ENCODE data around the gene WIPF1.

Gene WIPF1

DNA sequence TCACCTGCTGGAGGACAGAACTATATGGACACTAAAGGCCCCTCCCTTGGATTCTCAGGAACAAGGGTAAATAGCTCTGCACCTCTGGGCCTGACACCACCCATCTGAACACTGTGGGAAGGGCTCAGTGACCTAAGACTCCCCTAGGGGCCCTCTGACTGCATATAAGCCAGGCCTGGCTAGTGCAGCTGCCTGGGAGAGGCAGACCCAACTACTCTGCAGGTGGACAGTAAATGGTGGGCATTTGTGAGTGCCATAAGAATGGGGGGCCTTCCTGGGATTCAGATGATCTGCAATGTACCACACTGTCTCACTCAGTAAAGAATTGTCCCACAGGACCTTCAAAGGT lies 11.2 kb upstream of the WIPF1 start:
- Histone ChIP-seq H3K4me1 (ENCODE audit: control insufficient read depth, insufficient read depth, low read length) (peaks cover 32% of the 10 kb centered on the region), H3K36me3 (ENCODE audit: control insufficient read depth in 2 of 2, insufficient read depth in 2 of 2, low read length in 2 of 2) (no peaks in the 10 kb centered on the region), H3K4me3 (ENCODE audit: low read length in 2 of 2) (no peak overlapping the region), H3K27ac (ENCODE audit: low read length) (peak overlapping the region; percentile 37), H3K9ac (ENCODE audit: low read length in 2 of 2) (no peak overlapping the region), H3K27me3 (ENCODE audit: control insufficient read depth in 1 of 2, insufficient read depth in 2 of 2, low read length in 2 of 2) (no peaks in the 10 kb centered on the region), H3K9me3 (ENCODE audit: control insufficient read depth in 2 of 2, low read length in 2 of 2) (no peaks in the 10 kb centered on the region)

DNA sequence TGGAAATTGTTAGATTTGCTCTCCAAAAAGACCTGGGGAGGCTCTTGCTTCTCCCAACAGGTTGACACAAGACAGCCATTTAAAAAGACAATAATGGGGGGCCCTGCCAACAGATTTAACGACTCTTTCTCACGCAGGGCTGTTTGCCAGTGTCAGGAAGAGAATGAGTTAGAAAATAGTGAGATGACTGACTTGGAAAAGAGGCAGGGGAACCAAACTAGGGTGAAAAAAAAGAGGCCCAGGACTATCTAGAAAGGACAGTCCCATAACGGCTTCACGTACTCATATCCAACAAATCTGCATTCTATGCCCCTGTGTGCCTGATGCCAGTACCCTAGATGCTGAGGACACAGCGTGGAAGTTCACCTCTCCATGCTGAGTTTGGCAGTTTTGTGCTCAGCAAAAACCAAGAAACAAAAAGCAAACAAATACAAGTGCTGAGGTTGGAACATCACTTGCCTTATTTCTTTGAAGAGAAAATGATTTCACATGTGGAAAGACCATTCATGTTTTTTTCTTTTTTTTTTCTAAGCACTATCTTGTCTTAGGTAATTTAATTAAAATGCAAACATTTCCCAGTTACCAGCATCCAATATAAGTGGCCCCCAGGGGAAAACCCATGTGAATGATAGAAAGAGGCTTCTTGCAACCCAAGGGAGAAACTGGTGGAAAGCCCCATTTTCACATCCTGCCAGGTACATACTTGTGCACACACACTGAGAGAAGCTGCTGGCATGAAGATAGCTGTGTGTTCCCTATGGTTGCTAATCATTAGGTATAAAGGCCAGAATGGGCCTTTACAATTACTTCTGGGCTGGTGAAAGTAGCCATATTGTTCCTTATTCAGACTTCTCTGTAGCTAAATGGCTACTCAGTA lies 10.6 kb upstream of the WIPF1 start:
- no peak overlapping the region for H3K9ac ChIP-seq (ENCODE audit: low read length in 2 of 2)
- peaks cover 32% of the 10 kb centered on the region for H3K4me1 ChIP-seq (ENCODE audit: control insufficient read depth, insufficient read depth, low read length)
- no peak overlapping the region for H3K4me3 ChIP-seq (ENCODE audit: low read length in 2 of 2)
- H3K9me3 ChIP-seq (ENCODE audit: control insufficient read depth in 2 of 2, low read length in 2 of 2): no peaks in the 10 kb centered on the region
- H3K36me3 ChIP-seq (ENCODE audit: control insufficient read depth in 2 of 2, insufficient read depth in 2 of 2, low read length in 2 of 2): no peaks in the 10 kb centered on the region
- no peak overlapping the region for H3K27ac ChIP-seq (ENCODE audit: low read length)
- no peaks in the 10 kb centered on the region for H3K27me3 ChIP-seq (ENCODE audit: control insufficient read depth in 1 of 2, insufficient read depth in 2 of 2, low read length in 2 of 2)

DNA sequence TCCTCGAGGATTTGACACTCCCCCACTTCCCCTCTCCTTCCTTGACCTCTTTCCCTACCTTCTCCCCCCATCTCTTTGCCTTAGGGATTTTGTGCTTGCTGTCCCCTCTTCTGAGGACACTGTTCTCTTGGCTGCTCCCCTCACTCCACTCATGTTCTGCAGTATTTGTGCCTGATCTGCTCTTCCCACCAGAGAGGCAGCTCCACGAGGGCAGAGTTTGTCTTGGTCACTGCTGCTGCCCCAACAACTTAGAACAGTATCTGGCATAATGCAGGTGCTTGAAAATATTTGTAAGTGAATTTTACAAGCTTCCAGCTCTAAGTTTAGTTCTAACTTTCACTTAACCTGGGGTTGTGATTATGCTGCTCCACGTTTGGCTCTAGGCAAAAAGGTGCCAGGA lies 10.0 kb upstream of the WIPF1 start:
- Histone ChIP-seq H3K36me3 (ENCODE audit: control insufficient read depth in 2 of 2, insufficient read depth in 2 of 2, low read length in 2 of 2) (no peaks in the 10 kb centered on the region), H3K9me3 (ENCODE audit: control insufficient read depth in 2 of 2, low read length in 2 of 2) (no peaks in the 10 kb centered on the region), H3K4me3 (ENCODE audit: low read length in 2 of 2) (no peak overlapping the region), H3K4me1 (ENCODE audit: control insufficient read depth, insufficient read depth, low read length) (peaks cover 32% of the 10 kb centered on the region), H3K9ac (ENCODE audit: low read length in 2 of 2) (no peak overlapping the region), H3K27ac (ENCODE audit: low read length) (no peak overlapping the region), H3K27me3 (ENCODE audit: control insufficient read depth in 1 of 2, insufficient read depth in 2 of 2, low read length in 2 of 2) (no peaks in the 10 kb centered on the region)

DNA sequence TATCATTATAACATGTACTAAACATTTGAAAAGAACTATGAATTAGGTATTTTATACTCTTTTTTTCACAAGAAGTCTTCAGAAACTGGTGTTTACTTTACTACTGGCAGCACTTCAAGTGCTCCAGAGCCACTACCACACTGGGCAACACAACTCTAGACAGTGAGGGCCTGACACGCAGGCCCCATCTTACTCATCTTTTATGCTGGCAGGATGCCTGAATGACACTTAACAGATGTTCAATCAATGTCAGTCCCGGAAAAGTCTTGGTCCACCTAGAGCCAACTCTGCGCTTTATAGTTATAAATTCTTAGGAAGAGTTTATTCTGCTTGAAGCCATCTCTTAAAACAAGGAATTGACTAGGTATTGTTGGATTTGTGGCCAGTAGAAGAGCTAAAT lies 8.7 kb upstream of the WIPF1 start:
- no peak overlapping the region for H3K4me3 ChIP-seq (ENCODE audit: low read length in 2 of 2)
- H3K9ac ChIP-seq (ENCODE audit: low read length in 2 of 2): no peak overlapping the region
- peak overlapping the region; percentile 42 for H3K27ac ChIP-seq (ENCODE audit: low read length)
- no peaks in the 10 kb centered on the region for H3K27me3 ChIP-seq (ENCODE audit: control insufficient read depth in 1 of 2, insufficient read depth in 2 of 2, low read length in 2 of 2)
- peaks cover 32% of the 10 kb centered on the region for H3K4me1 ChIP-seq (ENCODE audit: control insufficient read depth, insufficient read depth, low read length)
- no peaks in the 10 kb centered on the region for H3K36me3 ChIP-seq (ENCODE audit: control insufficient read depth in 2 of 2, insufficient read depth in 2 of 2, low read length in 2 of 2)
- H3K9me3 ChIP-seq (ENCODE audit: control insufficient read depth in 2 of 2, low read length in 2 of 2): no peaks in the 10 kb centered on the region

DNA sequence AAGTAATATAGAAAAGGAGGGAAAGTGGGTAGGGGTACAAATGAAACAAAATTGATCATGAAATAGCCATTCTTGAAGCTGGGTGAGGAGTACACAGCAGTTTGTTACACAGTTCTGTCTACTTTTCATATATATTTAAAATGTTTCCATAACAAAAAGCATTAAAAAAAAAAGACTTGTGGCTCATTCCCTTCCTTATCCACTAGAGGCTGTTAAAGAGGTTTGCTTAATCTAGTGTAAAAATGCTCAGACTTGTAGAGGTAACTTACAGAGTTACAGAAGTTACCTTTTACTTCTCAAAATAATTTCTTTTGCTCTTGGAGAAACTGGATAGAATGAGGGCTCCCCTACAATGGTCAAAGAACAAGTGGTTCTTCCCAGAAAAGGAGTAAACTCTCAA lies 8.1 kb upstream of the WIPF1 start:
- H3K4me1 ChIP-seq (ENCODE audit: control insufficient read depth, insufficient read depth, low read length): peaks cover 32% of the 10 kb centered on the region
- no peak overlapping the region for H3K4me3 ChIP-seq (ENCODE audit: low read length in 2 of 2)
- H3K36me3 ChIP-seq (ENCODE audit: control insufficient read depth in 2 of 2, insufficient read depth in 2 of 2, low read length in 2 of 2): no peaks in the 10 kb centered on the region
- H3K27me3 ChIP-seq (ENCODE audit: control insufficient read depth in 1 of 2, insufficient read depth in 2 of 2, low read length in 2 of 2): no peaks in the 10 kb centered on the region
- no peak overlapping the region for H3K27ac ChIP-seq (ENCODE audit: low read length)
- H3K9ac ChIP-seq (ENCODE audit: low read length in 2 of 2): no peak overlapping the region
- no peaks in the 10 kb centered on the region for H3K9me3 ChIP-seq (ENCODE audit: control insufficient read depth in 2 of 2, low read length in 2 of 2)

DNA sequence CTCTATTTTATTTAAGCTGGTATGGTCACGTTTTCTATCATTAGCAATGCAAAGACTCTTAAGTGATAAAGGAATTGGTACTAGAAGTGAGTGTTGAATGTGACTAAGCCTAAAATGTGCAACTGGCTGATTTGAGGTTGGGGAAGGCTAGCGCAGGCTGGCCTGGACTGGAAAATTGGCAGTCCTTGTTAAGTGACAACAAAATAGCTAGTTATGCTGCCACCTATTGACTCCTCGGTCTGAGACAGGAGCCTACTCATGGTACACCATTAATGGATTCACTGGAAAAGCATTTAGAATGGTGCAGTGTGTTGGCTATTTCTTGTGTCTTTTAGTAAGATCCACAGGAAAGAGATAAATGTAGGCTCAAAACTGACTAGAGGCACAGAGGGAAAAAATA lies 5.7 kb upstream of the WIPF1 start:
- Histone ChIP-seq H3K9me3 (ENCODE audit: control insufficient read depth in 2 of 2, low read length in 2 of 2) (no peaks in the 10 kb centered on the region), H3K27me3 (ENCODE audit: control insufficient read depth in 1 of 2, insufficient read depth in 2 of 2, low read length in 2 of 2) (no peaks in the 10 kb centered on the region), H3K27ac (ENCODE audit: low read length) (no peak overlapping the region), H3K36me3 (ENCODE audit: control insufficient read depth in 2 of 2, insufficient read depth in 2 of 2, low read length in 2 of 2) (no peaks in the 10 kb centered on the region), H3K4me1 (ENCODE audit: control insufficient read depth, insufficient read depth, low read length) (peaks cover 20% of the 10 kb centered on the region), H3K4me3 (ENCODE audit: low read length in 2 of 2) (no peak overlapping the region), H3K9ac (ENCODE audit: low read length in 2 of 2) (no peak overlapping the region)

DNA sequence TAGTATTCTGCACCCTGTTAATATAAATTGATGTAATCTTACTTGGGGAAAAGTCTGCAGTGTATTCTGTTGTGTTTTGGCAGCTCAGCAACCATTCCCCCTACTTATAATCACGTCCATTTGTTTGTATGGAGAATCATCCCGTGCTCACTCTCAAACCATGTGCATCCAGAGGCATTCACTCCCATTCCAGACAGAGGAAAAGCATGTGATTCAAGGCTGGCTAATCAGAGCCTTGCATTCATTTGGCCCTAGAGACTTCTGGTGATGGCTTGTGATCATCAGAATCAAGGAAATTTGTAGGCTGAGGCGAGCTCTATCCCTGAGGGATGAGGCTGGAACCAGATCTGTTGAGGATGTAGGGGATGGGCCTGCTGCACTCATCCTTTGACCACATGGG lies 5.1 kb upstream of the WIPF1 start:
- H3K9ac ChIP-seq (ENCODE audit: low read length in 2 of 2): no peak overlapping the region
- H3K27ac ChIP-seq (ENCODE audit: low read length): no peak overlapping the region
- H3K4me1 ChIP-seq (ENCODE audit: control insufficient read depth, insufficient read depth, low read length): peaks cover 19% of the 10 kb centered on the region
- H3K36me3 ChIP-seq (ENCODE audit: control insufficient read depth in 2 of 2, insufficient read depth in 2 of 2, low read length in 2 of 2): no peaks in the 10 kb centered on the region
- H3K27me3 ChIP-seq (ENCODE audit: control insufficient read depth in 1 of 2, insufficient read depth in 2 of 2, low read length in 2 of 2): no peaks in the 10 kb centered on the region
- H3K9me3 ChIP-seq (ENCODE audit: control insufficient read depth in 2 of 2, low read length in 2 of 2): no peaks in the 10 kb centered on the region
- no peak overlapping the region for H3K4me3 ChIP-seq (ENCODE audit: low read length in 2 of 2)

DNA sequence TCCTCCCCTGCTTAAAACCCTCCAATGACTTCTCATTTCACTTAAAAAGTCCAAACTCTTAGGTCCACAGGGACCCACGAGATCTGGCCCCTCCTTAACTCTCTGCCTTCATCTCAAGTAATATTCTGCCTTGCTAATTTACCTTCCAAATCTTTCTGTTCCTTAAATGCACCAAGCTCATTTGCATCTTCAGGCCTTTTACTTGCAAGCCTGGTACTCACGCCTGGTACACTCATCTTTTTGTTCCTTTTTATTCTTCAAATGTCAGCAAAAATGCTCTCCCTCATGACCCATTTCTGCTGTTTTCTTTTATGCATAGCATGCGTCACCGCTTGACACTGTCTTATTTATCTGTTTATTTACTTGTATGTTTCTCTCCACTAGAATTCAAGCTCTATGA lies 2.7 kb upstream of the WIPF1 start:
- Histone ChIP-seq H3K9ac (ENCODE audit: low read length in 2 of 2) (no peak overlapping the region), H3K4me3 (ENCODE audit: low read length in 2 of 2) (no peak overlapping the region), H3K9me3 (ENCODE audit: control insufficient read depth in 2 of 2, low read length in 2 of 2) (no peaks in the 10 kb centered on the region), H3K27ac (ENCODE audit: low read length) (no peak overlapping the region), H3K4me1 (ENCODE audit: control insufficient read depth, insufficient read depth, low read length) (peaks cover 6% of the 10 kb centered on the region), H3K36me3 (ENCODE audit: control insufficient read depth in 2 of 2, insufficient read depth in 2 of 2, low read length in 2 of 2) (no peaks in the 10 kb centered on the region), H3K27me3 (ENCODE audit: control insufficient read depth in 1 of 2, insufficient read depth in 2 of 2, low read length in 2 of 2) (no peaks in the 10 kb centered on the region)

DNA sequence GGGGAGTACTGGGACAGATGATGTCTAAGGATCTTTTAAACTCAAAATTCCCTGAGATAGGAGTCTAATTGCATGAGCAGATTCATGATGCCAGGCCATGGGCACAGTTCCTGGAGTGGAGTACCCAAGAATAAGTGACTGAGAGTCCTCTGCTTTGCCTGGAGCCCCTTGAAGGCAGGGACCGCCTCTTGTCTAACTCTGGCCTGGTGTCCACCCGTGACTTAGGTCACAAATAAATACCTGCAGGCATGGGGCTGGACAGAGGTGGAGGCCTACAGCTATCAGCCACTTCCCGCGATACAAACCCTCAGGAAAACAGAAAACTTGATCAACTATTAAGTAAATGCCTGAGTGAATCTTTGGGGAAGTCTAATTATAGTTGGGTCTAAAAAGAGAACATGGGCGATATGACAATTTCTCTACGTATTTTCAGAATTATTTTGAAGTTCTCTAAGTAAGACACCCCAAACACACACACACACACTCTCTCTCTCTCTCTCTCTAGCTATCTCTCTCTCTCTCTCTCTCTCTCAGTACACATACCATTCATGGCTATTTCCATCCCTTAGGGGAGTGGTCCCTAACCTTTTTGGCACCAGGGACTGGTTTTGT lies 1.8 kb upstream of the WIPF1 start:
- no peaks in the 10 kb centered on the region for H3K36me3 ChIP-seq (ENCODE audit: control insufficient read depth in 2 of 2, insufficient read depth in 2 of 2, low read length in 2 of 2)
- no peaks in the 10 kb centered on the region for H3K9me3 ChIP-seq (ENCODE audit: control insufficient read depth in 2 of 2, low read length in 2 of 2)
- no peaks in the 10 kb centered on the region for H3K27me3 ChIP-seq (ENCODE audit: control insufficient read depth in 1 of 2, insufficient read depth in 2 of 2, low read length in 2 of 2)
- no peak overlapping the region for H3K27ac ChIP-seq (ENCODE audit: low read length)
- H3K4me1 ChIP-seq (ENCODE audit: control insufficient read depth, insufficient read depth, low read length): peaks cover 2% of the 10 kb centered on the region
- no peak overlapping the region for H3K4me3 ChIP-seq (ENCODE audit: low read length in 2 of 2)
- no peak overlapping the region for H3K9ac ChIP-seq (ENCODE audit: low read length in 2 of 2)

DNA sequence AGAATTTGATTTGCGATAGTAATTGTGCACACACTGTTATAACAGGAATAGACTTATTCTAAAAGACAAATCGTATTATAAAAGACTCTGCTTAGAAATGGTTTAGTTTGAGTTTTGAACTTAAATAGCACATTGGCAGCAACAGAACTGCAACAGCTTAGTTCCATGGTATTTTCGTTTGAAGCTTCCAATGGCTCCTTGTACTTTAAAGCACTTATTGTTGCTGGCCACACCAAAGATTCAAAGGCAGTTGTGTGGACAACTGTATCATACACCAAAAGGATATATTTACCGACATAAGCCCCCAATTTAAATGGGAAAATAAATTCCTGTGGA lies 627 bp downstream of the WIPF1 start:
- Histone ChIP-seq H3K36me3 (ENCODE audit: control insufficient read depth in 2 of 2, insufficient read depth in 2 of 2, low read length in 2 of 2) (no peaks in the 10 kb centered on the region), H3K9ac (ENCODE audit: low read length in 2 of 2) (peak overlapping the region in 1 of 2 donors; percentile 43), H3K27me3 (ENCODE audit: control insufficient read depth in 1 of 2, insufficient read depth in 2 of 2, low read length in 2 of 2) (no peaks in the 10 kb centered on the region), H3K27ac (ENCODE audit: low read length) (peak overlapping the region; percentile 25), H3K4me1 (ENCODE audit: control insufficient read depth, insufficient read depth, low read length) (peaks cover 2% of the 10 kb centered on the region), H3K4me3 (ENCODE audit: low read length in 2 of 2) (no peak overlapping the region), H3K9me3 (ENCODE audit: control insufficient read depth in 2 of 2, low read length in 2 of 2) (no peaks in the 10 kb centered on the region)

DNA sequence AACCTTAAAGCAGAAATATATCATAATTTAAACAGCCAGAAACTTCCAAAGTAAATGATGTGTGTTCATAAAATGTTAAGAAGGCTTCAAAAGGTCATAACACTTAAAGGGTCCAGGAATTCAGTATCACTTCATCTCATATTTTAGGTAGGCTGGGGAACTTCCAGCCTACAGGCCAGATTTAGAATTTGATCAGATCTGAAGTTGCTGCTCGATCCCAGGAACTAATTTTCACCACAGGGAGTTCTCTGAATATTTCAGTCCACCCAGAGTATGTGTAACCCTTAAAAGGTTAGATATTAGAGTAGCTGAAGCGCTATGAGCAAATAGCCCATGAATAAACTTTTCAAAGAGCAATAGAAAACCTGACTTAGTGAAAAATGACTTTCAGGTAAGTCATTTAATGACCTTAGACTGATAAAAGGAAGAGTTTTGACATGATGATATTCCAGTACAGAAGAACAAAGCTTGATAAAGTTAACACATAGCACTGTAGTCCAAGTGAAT lies 1.7 kb downstream of the WIPF1 start:
- Histone ChIP-seq H3K27ac (ENCODE audit: low read length) (no peak overlapping the region), H3K27me3 (ENCODE audit: control insufficient read depth in 1 of 2, insufficient read depth in 2 of 2, low read length in 2 of 2) (no peaks in the 10 kb centered on the region), H3K9me3 (ENCODE audit: control insufficient read depth in 2 of 2, low read length in 2 of 2) (no peaks in the 10 kb centered on the region), H3K36me3 (ENCODE audit: control insufficient read depth in 2 of 2, insufficient read depth in 2 of 2, low read length in 2 of 2) (no peaks in the 10 kb centered on the region), H3K4me1 (ENCODE audit: control insufficient read depth, insufficient read depth, low read length) (peaks cover 2% of the 10 kb centered on the region), H3K9ac (ENCODE audit: low read length in 2 of 2) (peak overlapping the region in 1 of 2 donors; percentile 31), H3K4me3 (ENCODE audit: low read length in 2 of 2) (no peak overlapping the region)
